Stimulated activated CD4-positive, alpha-beta T cell treated with anti-CD3 and anti-CD28 coated beads, Interleukin-12 subunit alpha, Interleukin-12 subunit beta, amount 100 ng/mL, for 48 hours (primary cell): ENCODE results near the gene RNF128.
A peak's percentile ranks its signal among the peaks of the same experiment; 100 is the strongest.
"Not testable (repeated sequence)": the region's sequence is repeated elsewhere in the genome, so short reads cannot be mapped to it uniquely, and the experiment has no call there.

Experiments
- DNase-seq, 3 donors: peaks; one replicate each; pipeline ENCODE4 v3.0.0-alpha.2; 2020; ENCODE audit warnings: low read depth in 2 of 3, low spot score in 1 of 3

The RNF128 gene

DNA sequence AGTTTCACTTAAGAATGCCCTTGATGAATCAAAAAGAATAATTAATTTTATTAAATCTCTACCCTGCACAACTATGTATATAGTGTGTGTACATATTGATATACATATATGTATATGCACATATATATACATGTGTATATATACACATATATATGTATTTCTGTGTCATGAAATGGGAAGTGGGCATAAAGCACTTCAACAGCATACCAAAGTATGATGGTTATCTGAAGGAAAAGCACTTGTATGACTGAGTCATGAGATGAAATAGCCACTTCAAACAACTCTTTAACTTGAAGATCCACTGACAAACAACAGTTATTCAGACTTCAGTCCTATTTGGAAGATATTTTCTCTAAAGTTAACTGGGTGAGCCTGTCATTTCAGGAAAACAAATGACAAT is 16.3 kb downstream of the RNF128 start:
- DNase-seq: no peak

- no peak for DNase-seq
Measured at GRCh38 chrX:106748377-106748776, 21.9 kb downstream of the RNF128 start.

GRCh38 chrX:106751407-106751806 is 24.9 kb downstream of the RNF128 start:
- no peak for DNase-seq

DNA sequence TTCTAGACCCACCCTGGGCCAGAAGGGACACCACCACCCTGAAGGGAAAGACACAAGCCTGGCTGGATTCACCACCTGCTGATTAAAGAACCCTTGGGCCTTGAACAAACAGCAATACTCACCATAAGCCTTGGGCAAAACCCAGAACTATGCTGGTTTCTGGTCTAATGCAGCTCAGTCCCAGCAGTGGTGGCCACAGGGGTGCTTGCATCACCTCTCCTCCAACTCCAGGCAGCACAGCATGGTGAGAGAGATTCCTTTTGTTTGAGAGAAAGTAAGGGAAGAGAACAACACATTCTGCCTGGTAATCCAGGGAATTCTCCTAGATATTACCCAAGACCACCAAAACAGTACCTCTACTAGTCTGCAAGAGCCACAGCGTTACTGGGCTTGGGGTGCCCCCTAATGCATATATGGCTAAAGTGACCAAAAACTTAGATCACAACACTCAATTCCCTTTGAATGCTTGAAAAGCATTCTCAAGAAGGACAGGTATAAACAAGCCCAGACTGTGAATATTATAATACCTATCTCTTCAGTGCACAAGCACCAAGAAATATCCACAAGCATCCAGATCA is 25.7 kb downstream of the RNF128 start:
- DNase-seq: no peak

GRCh38 chrX:106769288-106769687 is 42.8 kb downstream of the RNF128 start:
- DNase-seq: not testable (repeated sequence)

DNA sequence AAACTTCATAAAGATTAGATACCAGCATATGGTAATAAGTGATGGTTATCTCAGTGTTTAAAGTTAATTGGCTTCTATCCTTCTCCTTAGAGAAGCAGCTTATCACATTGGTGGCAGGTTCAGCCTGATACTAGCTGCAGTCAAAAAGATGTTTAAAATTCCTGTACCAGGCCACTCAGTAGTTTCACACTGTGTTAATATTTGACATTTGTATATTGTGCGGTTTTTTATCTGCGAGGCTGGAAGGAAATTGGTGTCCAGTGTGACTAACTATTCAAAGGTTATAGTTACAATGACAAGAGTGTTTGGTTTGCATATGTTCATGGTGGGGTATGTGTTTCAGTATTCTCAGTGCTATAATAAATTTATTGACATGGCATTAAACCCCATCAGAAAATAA is 48.5 kb downstream of the RNF128 start:
- DNase-seq: no peak

DNA sequence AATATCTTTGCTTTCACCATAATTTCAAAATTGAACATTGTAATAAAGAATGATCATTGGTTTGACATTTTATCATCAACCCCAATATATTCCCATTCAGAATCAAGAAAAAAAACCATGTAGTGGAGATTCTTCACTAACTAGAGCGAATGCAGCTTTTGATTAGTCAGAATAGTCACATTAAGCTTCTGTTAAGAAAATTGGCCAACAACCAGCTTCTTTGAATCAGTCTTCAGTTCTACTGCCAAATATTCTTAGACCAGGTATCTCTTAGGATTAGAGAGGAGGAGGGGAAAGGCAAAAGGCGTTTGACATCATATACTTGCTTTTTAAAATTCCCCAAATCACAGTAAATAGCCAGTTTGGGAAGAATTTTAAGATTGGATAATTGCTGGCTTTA is 53.8 kb downstream of the RNF128 start:
- no peak for DNase-seq

DNA sequence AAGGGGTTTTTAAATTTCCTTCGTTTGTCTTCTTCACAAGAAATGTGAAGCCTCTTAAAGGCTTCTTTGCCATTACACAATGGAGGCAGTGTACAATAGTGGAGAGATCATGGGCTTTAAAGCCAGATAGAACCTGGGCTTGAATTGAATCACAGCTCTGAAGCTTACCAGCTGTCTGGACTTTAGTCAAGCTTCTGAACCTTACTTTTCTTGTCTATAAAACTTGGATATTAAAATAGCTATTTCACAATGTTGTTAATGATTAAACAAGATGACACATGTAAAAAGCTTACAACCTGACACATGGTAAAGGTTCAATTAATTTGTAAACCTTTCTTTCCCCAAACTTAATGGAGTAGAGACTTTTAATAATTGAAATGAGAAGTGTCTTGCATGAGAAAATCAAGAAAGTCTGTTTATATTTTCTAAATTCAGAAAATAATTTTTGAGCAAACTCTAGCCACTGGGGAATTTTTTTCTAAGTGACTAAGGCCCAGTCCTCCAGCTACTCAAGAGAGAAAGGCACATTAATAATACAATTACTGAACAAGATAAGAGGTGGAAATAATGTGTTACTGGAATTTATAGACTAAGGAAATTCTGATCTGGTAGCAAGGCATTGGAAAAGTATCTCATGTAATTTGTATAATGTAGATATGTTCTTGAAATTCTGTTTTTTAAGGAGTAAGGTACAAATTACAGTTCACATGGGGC is 54.3 kb downstream of the RNF128 start:
- DNase-seq: no peak

DNA sequence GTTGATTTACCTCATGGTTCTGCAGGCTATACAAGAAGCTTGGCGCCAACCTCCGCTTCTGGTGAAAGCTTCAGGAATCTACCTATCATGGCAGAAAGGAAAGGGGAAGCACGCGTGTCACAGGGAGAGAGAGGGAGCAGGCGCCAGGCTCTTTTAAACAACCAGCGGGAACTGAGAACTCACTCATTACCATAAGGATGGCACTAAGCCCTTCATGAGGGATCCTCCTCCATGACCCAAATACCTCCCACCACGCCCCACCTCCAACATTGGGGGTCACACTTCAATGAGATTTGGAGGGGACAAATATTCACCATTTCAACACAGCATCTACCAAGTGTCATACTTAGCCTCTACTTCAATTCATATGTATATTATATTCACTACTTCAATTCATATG is 57.2 kb downstream of the RNF128 start:
- DNase-seq: no peak

GRCh38 chrX:106791495-106791894 is 65.0 kb downstream of the RNF128 start:
- peak in 1 of 3 donors; percentile 11 for DNase-seq

GRCh38 chrX:106802063-106802387 is 75.5 kb downstream of the RNF128 start:
- no peak for DNase-seq

- no peak for DNase-seq
Measured at GRCh38 chrX:106802388-106803275, 76.1 kb downstream of the RNF128 start, which contains the start of gene TBC1D8B. Gene TBC1D8B (plus strand): TSS chrX:106802673. CDS start chrX:106802854, 181 bp downstream.

GRCh38 chrX:106811131-106811910 is 84.8 kb downstream of the RNF128 start:
- no peak for DNase-seq

- DNase-seq: not testable (repeated sequence)
Measured at GRCh38 chrX:106812930-106813329, 86.4 kb downstream of the RNF128 start.

DNA sequence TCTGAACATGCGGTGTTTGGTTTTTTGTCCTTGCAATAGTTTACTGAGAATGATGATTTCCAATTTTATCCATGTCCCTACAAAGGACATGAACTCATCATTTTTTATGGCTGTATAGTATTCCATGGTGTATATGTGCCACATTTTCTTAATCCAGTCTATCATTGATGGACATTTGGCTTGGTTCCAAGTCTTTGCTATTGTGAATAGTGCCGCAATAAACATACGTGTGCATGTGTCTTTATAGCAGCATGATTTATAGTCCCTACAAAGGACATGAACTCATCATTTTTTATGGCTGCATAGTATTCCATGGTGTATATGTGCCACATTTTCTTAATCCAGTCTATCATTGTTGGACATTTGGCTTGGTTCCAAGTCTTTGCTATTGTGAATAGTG is 87.6 kb downstream of the RNF128 start:
- not testable (repeated sequence) for DNase-seq
